Measurements from ENCODE around the gene MISFA. TPM values are rescaled to one million over a fixed set of nuclear protein-coding genes. Genes with fewer than 3 reads are reported as not detected.
A peak's percentile ranks its signal among the peaks of the same experiment; 100 is the strongest.

Gene MISFA
- 10 to 100 TPM in 2 of 4 donors, 1 to 10 TPM in 1, not detected in 1; 4.2 to 13.9 (median 10.4) TPM for total RNA-seq

DNA sequence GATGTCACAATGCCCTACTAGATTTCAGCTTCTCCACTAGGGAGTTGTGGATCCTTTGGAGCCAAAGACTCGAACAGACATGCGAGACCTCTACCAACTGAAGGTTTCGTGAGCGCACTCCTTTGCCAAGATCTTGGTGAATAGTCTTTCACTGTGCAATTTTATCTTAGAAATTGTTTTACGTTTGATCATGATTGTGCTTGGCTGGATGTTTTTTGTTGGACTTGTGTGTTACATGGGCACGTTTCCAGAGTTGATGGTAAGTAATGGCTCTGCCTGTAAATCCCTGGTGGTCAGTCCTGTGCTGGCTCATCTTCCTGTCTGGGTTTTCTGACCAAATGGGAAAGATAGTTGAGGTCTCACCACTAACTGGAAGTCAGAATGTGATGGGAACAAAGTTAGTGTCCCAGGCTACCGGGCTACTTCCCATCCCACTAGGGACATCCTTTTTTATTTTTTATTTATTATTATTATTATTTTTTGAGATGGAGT is at the start of gene MISFA:
TSS of gene MISFA (plus strand) at position 51 of the 492 bp plus-strand sequence. CDS start at position 191, 140 bp downstream.
- Histone ChIP-seq H3K27ac (peak within 1 kb of the TSS in 2 of 4 donors; percentile 63 to 76), H3K36me3 (peaks cover 0 to 25% of the 10 kb centered on the region in 2 donors), H3K4me1 (peaks cover 0 to 57% (median 0%) of the 10 kb centered on the region in 3 donors), H3K4me3 (no peak within 1 kb of the TSS), H3K27me3 (no peaks in the 10 kb centered on the region), H3K9me3 (no peaks in the 10 kb centered on the region)
- no peak for ATAC-seq
- 75 to 78% methylated on average over 4 to 7 of the region's 7 CpGs for WGBS, 2 donors (ENCODE audit: low coverage in 1 of 2)
- TF ChIP-seq POLR2AphosphoS5 (IDR thresholded peaks at IDR 0.05) (no peak), EP300 (IDR thresholded peaks at IDR 0.05) (no peak), POLR2A (IDR thresholded peaks at IDR 0.05) (no peak), CTCF (IDR thresholded peaks at IDR 0.05) (no peak)

- no peak for ATAC-seq
- Histone ChIP-seq H3K4me1 (no peaks in the 10 kb centered on the region), H3K4me3 (no peak overlapping the region), H3K9me3 (no peaks in the 10 kb centered on the region), H3K27me3 (no peaks in the 10 kb centered on the region), H3K27ac (no peak overlapping the region), H3K36me3 (peaks cover 0 to 93% of the 10 kb centered on the region in 2 donors)
- WGBS, 2 donors (ENCODE audit: low coverage in 1 of 2), result 88 to 100% methylated on average over 1 to 2 of the region's 2 CpGs
- no peak for TF ChIP-seq POLR2AphosphoS5 (IDR thresholded peaks at IDR 0.05)
- no peak for TF ChIP-seq EP300 (IDR thresholded peaks at IDR 0.05)
- TF ChIP-seq CTCF (IDR thresholded peaks at IDR 0.05), result no peak
- no peak for TF ChIP-seq POLR2A (IDR thresholded peaks at IDR 0.05)
Observed at GRCh38 chr11:18563090-18563730, 36.4 kb upstream of the MISFA start.

GRCh38 chr11:18564149-18564548 is 35.4 kb upstream of the MISFA start:
- Histone ChIP-seq H3K36me3 (peaks cover 0 to 89% of the 10 kb centered on the region in 2 donors), H3K27ac (no peak overlapping the region), H3K4me1 (no peaks in the 10 kb centered on the region), H3K9me3 (no peaks in the 10 kb centered on the region), H3K4me3 (no peak overlapping the region), H3K27me3 (no peaks in the 10 kb centered on the region)
- no peak for TF ChIP-seq CTCF (IDR thresholded peaks at IDR 0.05)
- TF ChIP-seq POLR2AphosphoS5 (IDR thresholded peaks at IDR 0.05), result no peak
- TF ChIP-seq POLR2A (IDR thresholded peaks at IDR 0.05), result no peak
- no peak for TF ChIP-seq EP300 (IDR thresholded peaks at IDR 0.05)
- no peak for ATAC-seq

- Histone ChIP-seq H3K4me1 (no peaks in the 10 kb centered on the region), H3K27me3 (no peaks in the 10 kb centered on the region), H3K27ac (no peak overlapping the region), H3K9me3 (no peaks in the 10 kb centered on the region), H3K4me3 (no peak overlapping the region), H3K36me3 (peaks cover 0 to 92% of the 10 kb centered on the region in 2 donors)
- no peak for ATAC-seq
- TF ChIP-seq EP300 (IDR thresholded peaks at IDR 0.05) (no peak), CTCF (IDR thresholded peaks at IDR 0.05) (no peak), POLR2AphosphoS5 (IDR thresholded peaks at IDR 0.05) (no peak), POLR2A (IDR thresholded peaks at IDR 0.05) (no peak)
Observed at GRCh38 chr11:18566406-18566805, 33.2 kb upstream of the MISFA start.

GRCh38 chr11:18567081-18567480 is 32.5 kb upstream of the MISFA start:
- H3K36me3 ChIP-seq, result peaks cover 0 to 92% of the 10 kb centered on the region in 2 donors
- no peak overlapping the region for H3K27ac ChIP-seq
- H3K9me3 ChIP-seq, result no peaks in the 10 kb centered on the region
- TF ChIP-seq POLR2A (IDR thresholded peaks at IDR 0.05) (no peak), CTCF (IDR thresholded peaks at IDR 0.05) (no peak), EP300 (IDR thresholded peaks at IDR 0.05) (no peak), POLR2AphosphoS5 (IDR thresholded peaks at IDR 0.05) (no peak)
- no peak for ATAC-seq
- H3K4me1 ChIP-seq, result no peaks in the 10 kb centered on the region
- 78 to 79% methylated on average over 3 of the region's 3 CpGs for WGBS, 2 donors (ENCODE audit: low coverage in 1 of 2)
- H3K27me3 ChIP-seq, result no peaks in the 10 kb centered on the region
- H3K4me3 ChIP-seq, result no peak overlapping the region
